ENCODE measurements around the gene CACNB4. TPM values are rescaled to one million over a fixed set of nuclear protein-coding genes. Genes with fewer than 3 reads are reported as not detected.

Gene CACNB4
- total and polyA plus RNA-seq, 8 donors: under 0.01 to 6.4 (median 1.0) TPM

- no peak overlapping the region for H3K27ac ChIP-seq
- TF ChIP-seq POLR2A (IDR thresholded peaks at IDR 0.05): no peak
- no peak for TF ChIP-seq EP300 (IDR thresholded peaks at IDR 0.05)
- no peak for TF ChIP-seq CTCF (IDR thresholded peaks at IDR 0.05)
- TF ChIP-seq POLR2AphosphoS5 (IDR thresholded peaks at IDR 0.05): no peak
- H3K4me1 ChIP-seq: peaks cover 0 to 14% (median 8%) of the 10 kb centered on the region in 4 donors
- no peak for DNase-seq
- peaks cover 0 to 71% (median 59%) of the 10 kb centered on the region in 4 donors for H3K36me3 ChIP-seq
- H3K27me3 ChIP-seq: no peaks in the 10 kb centered on the region
- no peak overlapping the region for H3K4me3 ChIP-seq
- H3K9me3 ChIP-seq: no peaks in the 10 kb centered on the region
- intact Hi-C loops (cut with DNase I; ENCODE audit: low total_unique reads): no loop called here
- WGBS, 5 donors: 95 to 100% (median 95%) methylated on average over 1 of the region's 1 CpG
Observed at GRCh38 chr2:151805343-151805742, 293.5 kb downstream of the CACNB4 start.

GRCh38 chr2:151803811-151804210 is 295.0 kb downstream of the CACNB4 start:
- no peak for DNase-seq
- intact Hi-C loops (cut with DNase I; ENCODE audit: low total_unique reads): no loop called here
- no peaks in the 10 kb centered on the region for H3K9me3 ChIP-seq

DNA sequence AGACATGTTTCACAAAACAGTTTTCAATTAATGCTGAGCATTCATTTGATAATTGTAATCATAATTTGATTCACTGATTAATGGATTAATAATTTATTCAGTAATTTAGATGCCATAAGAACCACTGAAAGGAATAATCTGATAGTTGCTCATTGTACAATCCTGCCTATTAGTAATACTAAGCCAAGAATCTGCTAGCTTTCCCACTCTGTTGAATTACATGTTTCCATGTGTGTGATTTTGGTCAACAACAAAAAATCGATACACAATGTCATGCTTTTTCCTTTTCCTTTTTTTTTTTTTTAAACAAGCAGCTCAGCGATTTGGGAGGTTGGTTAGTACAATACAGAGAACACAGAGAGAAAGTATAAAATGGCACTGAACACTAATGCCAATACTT is 296.5 kb downstream of the CACNB4 start:
- Histone ChIP-seq H3K4me1 (no peaks in the 10 kb centered on the region), H3K4me3 (no peak overlapping the region), H3K36me3 (peaks cover 0 to 66% (median 59%) of the 10 kb centered on the region in 4 donors), H3K27me3 (no peaks in the 10 kb centered on the region), H3K27ac (no peak overlapping the region), H3K9me3 (no peaks in the 10 kb centered on the region)
- WGBS, 5 donors: 87 to 95% (median 93%) methylated on average over 2 of the region's 2 CpGs
- TF ChIP-seq POLR2A (IDR thresholded peaks at IDR 0.05) (no peak), EP300 (IDR thresholded peaks at IDR 0.05) (no peak), POLR2AphosphoS5 (IDR thresholded peaks at IDR 0.05) (no peak), CTCF (IDR thresholded peaks at IDR 0.05) (no peak)
- intact Hi-C loops (cut with DNase I; ENCODE audit: low total_unique reads): no loop called here
- no peak for DNase-seq

More at GRCh38 chr2:151803811-151804210, 295.0 kb downstream of the CACNB4 start:
- Histone ChIP-seq H3K4me3 (no peak overlapping the region), H3K27me3 (no peaks in the 10 kb centered on the region), H3K27ac (no peak overlapping the region), H3K4me1 (peaks cover 0 to 9% (median 4%) of the 10 kb centered on the region in 4 donors), H3K36me3 (peaks cover 0 to 66% (median 59%) of the 10 kb centered on the region in 4 donors)
- no peak for TF ChIP-seq POLR2A (IDR thresholded peaks at IDR 0.05)
- no peak for TF ChIP-seq POLR2AphosphoS5 (IDR thresholded peaks at IDR 0.05)
- TF ChIP-seq EP300 (IDR thresholded peaks at IDR 0.05): no peak
- no peak for TF ChIP-seq CTCF (IDR thresholded peaks at IDR 0.05)

DNA sequence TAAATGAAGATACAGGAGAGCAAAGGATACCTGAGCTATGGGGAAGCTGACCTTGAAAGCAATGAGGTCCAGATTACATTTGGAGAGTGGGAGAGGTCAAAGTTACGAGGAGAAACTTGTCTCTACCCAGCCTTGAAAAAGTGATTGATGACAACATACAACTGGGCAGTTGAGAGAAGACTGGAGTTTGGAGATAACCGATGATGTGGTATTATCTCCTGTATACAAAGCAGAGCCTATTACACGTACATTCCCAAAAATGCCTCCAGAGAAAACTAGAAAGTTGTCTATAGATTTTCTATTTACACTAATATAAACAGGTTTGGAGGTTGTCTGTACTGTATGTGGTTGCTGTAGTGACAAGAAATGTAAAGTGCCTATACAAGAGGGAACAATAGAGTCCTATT is 299.0 kb downstream of the CACNB4 start:
- Histone ChIP-seq H3K9me3 (no peaks in the 10 kb centered on the region), H3K27me3 (no peaks in the 10 kb centered on the region), H3K4me3 (no peak overlapping the region), H3K36me3 (peaks cover 0 to 50% (median 38%) of the 10 kb centered on the region in 4 donors), H3K27ac (no peak overlapping the region), H3K4me1 (no peaks in the 10 kb centered on the region)
- intact Hi-C loops (cut with DNase I; ENCODE audit: low total_unique reads): no loop called here
- TF ChIP-seq POLR2AphosphoS5 (IDR thresholded peaks at IDR 0.05) (no peak), POLR2A (IDR thresholded peaks at IDR 0.05) (no peak), CTCF (IDR thresholded peaks at IDR 0.05) (no peak), EP300 (IDR thresholded peaks at IDR 0.05) (no peak)
- WGBS, 5 donors: 88 to 96% (median 92%) methylated on average over 3 of the region's 3 CpGs
- DNase-seq: no peak
